SK-N-SH (cell line): ENCODE data around the gene PRKN. TPM values are rescaled to one million over a fixed set of nuclear protein-coding genes. Genes with fewer than 3 reads are reported as not detected.

ENCODE experiments used
- CTCF ChIA-PET: fragments of 300-600, 350-600 bp; formaldehyde crosslinking; extraction: SDS; loops from one replicate; lab custom pipeline; 2021; lab: Yijun Ruan, JAX
- POLR2A ChIA-PET: fragments of 350-600 bp; sonication (Branson Sonifier 250); formaldehyde crosslinking; extraction: SDS; loops from one replicate; lab custom pipeline; 2020; ENCODE audit warnings: antibody characterized with exemption, inconsistent platforms; lab: Yijun Ruan, JAX
- DNase-seq: peaks from one replicate; pipeline ENCODE4 v3.0.0; 2012
- H2AFZ ChIP-seq: fragments of 200-600 bp; sonication (generic); 2 replicates; pipeline ENCODE4 v1.8.1; 2016; ENCODE audit warnings: antibody characterized with exemption, mild to moderate bottlenecking, low read depth
- H3F3A ChIP-seq: fragments of 200-600 bp; sonication (generic); replicated peaks from 2 replicates; pipeline ENCODE3; 2016; ENCODE audit warnings: antibody characterized with exemption, mild to moderate bottlenecking; ENCODE audit not compliant: insufficient read depth
- H3K27ac ChIP-seq, 2 experiments: fragments of 200-500 bp in 1 of 2; fragments of 200-600 bp in 1 of 2; sonication (Bioruptor generic) in 1 of 2; sonication (generic), shearing (Covaris generic) in 1 of 2; 2 replicates each; pipeline versions ENCODE4 v1.5.1 to v1.6.1; 2014 to 2016; ENCODE audit warnings: low read depth in 2 of 2, inconsistent platforms in 1 of 2, low read length in 1 of 2, mild to moderate bottlenecking in 1 of 2, mixed read lengths in 1 of 2
- H3K27me3 ChIP-seq: fragments of 200-600 bp; sonication (generic), shearing (Covaris generic); 2 replicates; pipeline ENCODE4 v1.6.1; 2016; ENCODE audit warnings: mixed run types; ENCODE audit not compliant: insufficient read depth
- H3K36me3 ChIP-seq, 2 experiments: fragments of 200-500 bp in 1 of 2; fragments of 200-600 bp in 1 of 2; sonication (Bioruptor generic) in 1 of 2; sonication (generic) in 1 of 2; replicated peaks in 1 of 2; 2 replicates each; pipeline versions ENCODE3 to v1.5.1; 2014 to 2016; ENCODE audit warnings: low read length in 1 of 2, mild to moderate bottlenecking in 1 of 2; ENCODE audit not compliant: insufficient read depth in 2 of 2, control insufficient read depth in 1 of 2
- H3K4me1 ChIP-seq, 2 experiments: fragments of 200-500 bp in 1 of 2; fragments of 200-600 bp in 1 of 2; sonication (Bioruptor generic) in 1 of 2; sonication (generic), shearing (Covaris generic) in 1 of 2; 2 replicates each; pipeline versions ENCODE4 v1.5.1 to v1.6.1; 2014 to 2016; ENCODE audit warnings: low read depth in 1 of 2, low read length in 1 of 2, mixed run types in 1 of 2; ENCODE audit not compliant: insufficient read depth in 2 of 2, control insufficient read depth in 1 of 2
- H3K4me2 ChIP-seq: fragments of 200-600 bp; sonication (generic), shearing (Covaris generic); 2 replicates; pipeline ENCODE4 v1.6.1; 2017; ENCODE audit warnings: mixed run types
- H3K4me3 ChIP-seq, 2 experiments: fragments of 200-500 bp in 1 of 2; fragments of 200-600 bp in 1 of 2; sonication (Bioruptor generic) in 1 of 2; sonication (generic), shearing (Covaris generic) in 1 of 2; 2 replicates each; pipeline versions ENCODE4 v1.5.1 to v1.8.1; 2014 to 2016; ENCODE audit warnings: low read depth in 2 of 2, inconsistent platforms in 1 of 2, low read length in 1 of 2, mild to moderate bottlenecking in 1 of 2, mixed read lengths in 1 of 2, moderate library complexity in 1 of 2
- H3K79me2 ChIP-seq: fragments of 200-600 bp; sonication (generic); 2 replicates; pipeline ENCODE4 v1.8.1; 2017; ENCODE audit warnings: mild to moderate bottlenecking; ENCODE audit not compliant: insufficient read depth
- H3K9ac ChIP-seq: fragments of 200-600 bp; sonication (generic); 2 replicates; pipeline ENCODE4 v1.6.1; 2017; ENCODE audit warnings: mixed run types
- H3K9me2 ChIP-seq: fragments of 200-600 bp; sonication (generic); 2 replicates; pipeline ENCODE4 v1.6.1; 2017; ENCODE audit warnings: mixed run types
- H3K9me3 ChIP-seq: fragments of 200-600 bp; sonication (generic); 2 replicates; pipeline ENCODE4 v1.6.1; 2017; ENCODE audit warnings: mixed run types, mild to moderate bottlenecking, moderate library complexity
- H4K20me1 ChIP-seq: fragments of 200-600 bp; sonication (generic); 2 replicates; pipeline ENCODE4 v1.6.1; 2017; ENCODE audit warnings: mild to moderate bottlenecking, mixed run types; ENCODE audit not compliant: insufficient read depth
- CHD2 ChIP-seq: fragments of 150-350 bp; IDR thresholded peaks from 2 replicates; pipeline ENCODE4 v1.6.1; 2018; ENCODE audit warnings: low read length; ENCODE audit not compliant: partially characterized antibody
- CTCF ChIP-seq: fragments of 200-600 bp; sonication (generic); IDR thresholded peaks from 2 replicates; pipeline ENCODE4 v1.6.1; 2017; ENCODE audit warnings: antibody characterized with exemption, mild to moderate bottlenecking, moderate library complexity
- ELF1 ChIP-seq: IDR thresholded peaks from 2 replicates; pipeline ENCODE4 v1.4.0; 2012
- EP300 ChIP-seq, 2 experiments: IDR thresholded peaks; 2 replicates each; pipeline versions ENCODE4 v1.4.0 to v1.6.1; 2012; ENCODE audit warnings: borderline replicate concordance in 1 of 2, low read depth in 1 of 2, low read length in 1 of 2
- FOSL2 ChIP-seq: IDR thresholded peaks from 2 replicates; pipeline ENCODE4 v1.4.0; 2012; ENCODE audit warnings: low read depth, mild to moderate bottlenecking, moderate library complexity, borderline replicate concordance
- FOXJ3 ChIP-seq: sonication (generic); formaldehyde crosslinking; IDR thresholded peaks from 2 replicates; pipeline ENCODE4 v1.5.1; 2020; ENCODE audit warnings: mild to moderate bottlenecking, missing genetic modification reagents
- FOXM1 ChIP-seq: IDR thresholded peaks from 2 replicates; pipeline ENCODE4 v1.4.0; 2012; ENCODE audit warnings: low read depth, mild to moderate bottlenecking
- GABPA ChIP-seq: IDR thresholded peaks from 2 replicates; pipeline ENCODE4 v1.4.0; 2012; ENCODE audit warnings: low read depth, mild to moderate bottlenecking
- IRF3 ChIP-seq: fragments of 150-350 bp; IDR thresholded peaks from 2 replicates; pipeline ENCODE4 v1.6.1; 2016; ENCODE audit warnings: mild to moderate bottlenecking, low read depth, low read length
- JUND ChIP-seq: IDR thresholded peaks from 2 replicates; pipeline ENCODE4 v1.4.0; 2012
- NFIC ChIP-seq: IDR thresholded peaks from 2 replicates; pipeline ENCODE4 v1.4.0; 2012; ENCODE audit warnings: borderline replicate concordance
- PBX3 ChIP-seq: IDR thresholded peaks from 2 replicates; pipeline ENCODE4; 2012
- RAD21 ChIP-seq: IDR thresholded peaks from 2 replicates; pipeline ENCODE4 v1.6.1; 2012; ENCODE audit warnings: mild to moderate bottlenecking, low read length
- RXRA ChIP-seq: IDR thresholded peaks from 2 replicates; pipeline ENCODE4 v1.4.0; 2012; ENCODE audit warnings: low read depth, mild to moderate bottlenecking, borderline replicate concordance
- SIN3A ChIP-seq: IDR thresholded peaks from 2 replicates; pipeline ENCODE4 v1.6.1; 2012; ENCODE audit warnings: low read depth, mild to moderate bottlenecking, low read length, moderate library complexity, borderline replicate concordance
- SMC3 ChIP-seq: IDR thresholded peaks from 2 replicates; pipeline ENCODE4 v1.6.1; 2012; ENCODE audit warnings: low read depth, low read length, improper control_type of control experiment
- TAF1 ChIP-seq: IDR thresholded peaks from 2 replicates; pipeline ENCODE4 v1.6.1; 2012; ENCODE audit warnings: low read depth, mild to moderate bottlenecking, low read length, moderate library complexity, borderline replicate concordance
- USF1 ChIP-seq: IDR thresholded peaks from 2 replicates; pipeline ENCODE4 v1.4.0; 2012; ENCODE audit warnings: low read depth, borderline replicate concordance
- WGBS: methylation state at CpG from one replicate; pipeline ENCODE4 v1.1.6; 2017; ENCODE audit warnings: low lambda C conversion rate; 5-methylcytosine and 5-hydroxymethylcytosine counted together
- polyA plus RNA-seq, 3 experiments: library from polyadenylated mRNA; depleted of rRNA; stranded (reverse); fragments of >200 nt; gene quantifications; 2 replicates each; pipeline ENCODE4 v1.2.3, GENCODE V29; 2012

PRKN gene
- polyA plus RNA-seq, 1 of the 3 experiments (the other 2 are of a cell fraction) = 0.76 TPM

- Histone ChIP-seq H3K4me2 (peak overlapping the region; percentile 53; the same call in 1 of the 2 replicates), H3K4me3 (peak overlapping the region in 1 of 2 experiments; percentile 16; a peak in 1 of 4 replicates), H3K27me3 (0 out of 2 replicates have a peak, but pooled peaks cover 4% of the 10 kb centered on the region), H3K9me3 (no peaks in the 10 kb centered on the region; the same call in 1 of the 2 replicates), H3K4me1 (peaks cover 0 to 14% of the 10 kb centered on the region in 2 experiments; a peak in 1 of 4 replicates), H3K27ac (no peak overlapping the region), H4K20me1 (no peaks in the 10 kb centered on the region), H3K9me2 (no peaks in the 10 kb centered on the region), H2AFZ (no peak overlapping the region), H3F3A (no peaks in the 10 kb centered on the region), H3K79me2 (no peaks in the 10 kb centered on the region), H3K36me3 (no peaks in the 10 kb centered on the region), H3K9ac (no peak overlapping the region)
- POLR2A ChIA-PET = no interaction called here
- 10% methylated on average over 7 of the region's 7 CpGs for WGBS
- CTCF ChIA-PET = interaction anchor here (0.5 to 4.1 kb wide), 24 partner anchors 8 to 1448 kb away, joined by 3 to 52 read pairs (median 4); no protein-coding TSS in a partner anchor
- peak; percentile 66 for DNase-seq
- TF ChIP-seq JUND (peak; percentile 82), PBX3 (peak; percentile 77), EP300 (IDR thresholded peaks at IDR 0.05; ENCODE audit: borderline replicate concordance in 1 of 2, low read depth in 1 of 2, low read length in 1 of 2) (no peak), FOSL2 (peak; percentile 84), CTCF (peak; percentile 78), NFIC (no peak), SMC3 (peak; percentile 69), CHD2 (no peak), RAD21 (peak; percentile 94)
Observed at GRCh38 chr6:161393839-161394364, 1333.7 kb downstream of the PRKN start.

GRCh38 chr6:161393292-161393691 is 1334.3 kb downstream of the PRKN start:
- DNase-seq = no peak
- H3K4me3 ChIP-seq = peak overlapping the region in 1 of 2 experiments; percentile 16; a peak in 1 of 4 replicates
- H3K36me3 ChIP-seq = no peaks in the 10 kb centered on the region
- 0 out of 2 replicates have a peak, but pooled peaks cover 4% of the 10 kb centered on the region for H3K27me3 ChIP-seq
- no peak overlapping the region for H3K27ac ChIP-seq
- H3K4me1 ChIP-seq = peaks cover 0 to 14% of the 10 kb centered on the region in 2 experiments; a peak in 1 of 4 replicates
- H3F3A ChIP-seq = no peaks in the 10 kb centered on the region
- ChIA-PET CTCF (interaction anchor here (0.6 to 4.1 kb wide), 21 partner anchors 8 to 1448 kb away, joined by 3 to 52 read pairs (median 4); no protein-coding TSS in a partner anchor), POLR2A (no interaction called here)
- H3K9ac ChIP-seq = no peak overlapping the region
- no peak overlapping the region for H3K4me2 ChIP-seq
- no peak overlapping the region for H2AFZ ChIP-seq
- no peaks in the 10 kb centered on the region; the same call in 1 of the 2 replicates for H3K9me3 ChIP-seq
- H3K79me2 ChIP-seq = no peaks in the 10 kb centered on the region
- WGBS = 16% methylated on average over 3 of the region's 3 CpGs
- H3K9me2 ChIP-seq = no peaks in the 10 kb centered on the region
- H4K20me1 ChIP-seq = no peaks in the 10 kb centered on the region
- TF ChIP-seq PBX3 (no peak), IRF3 (no peak), TAF1 (no peak), SIN3A (no peak), CHD2 (no peak), RXRA (no peak), FOXM1 (no peak), GABPA (no peak), ELF1 (no peak), RAD21 (no peak), JUND (no peak), CTCF (no peak), FOXJ3 (CRISPR knock-in tag) (no peak), USF1 (no peak)
